HG03439 (cell line): Measurements from ENCODE around the gene SLC36A3.
"Not testable (repeated sequence)": the region's sequence is repeated elsewhere in the genome, so short reads cannot be mapped to it uniquely, and the experiment has no call there.

Experiments used
- ATAC-seq: cut with Tn5 transposase; IDR thresholded peaks from one replicate; pipeline ENCODE4 v1.9.1; 2021; ENCODE audit warnings: mild to moderate bottlenecking, moderate library complexity; ENCODE audit not compliant: unreplicated experiment

The SLC36A3 gene

DNA sequence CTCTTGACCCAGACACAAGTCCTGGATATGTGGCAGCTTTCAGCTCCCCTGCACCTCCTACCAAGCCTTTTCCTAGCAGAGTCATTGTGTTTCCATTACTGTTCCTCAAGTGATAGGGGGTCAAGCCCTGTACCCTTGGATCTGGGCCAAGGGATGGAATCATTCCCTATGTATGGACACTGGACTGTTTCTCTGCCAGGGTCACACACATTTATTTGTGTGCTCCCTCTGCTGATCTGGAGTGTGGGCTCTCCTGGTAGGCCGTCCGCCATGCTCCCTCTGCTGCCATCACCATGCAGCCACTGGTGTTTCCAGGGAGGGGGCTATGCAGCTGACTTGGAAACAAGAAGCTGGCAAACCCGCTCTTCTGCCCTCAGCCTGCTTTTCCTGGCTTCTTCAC lies 41.0 kb downstream of the SLC36A3 start:
- ATAC-seq = no peak

DNA sequence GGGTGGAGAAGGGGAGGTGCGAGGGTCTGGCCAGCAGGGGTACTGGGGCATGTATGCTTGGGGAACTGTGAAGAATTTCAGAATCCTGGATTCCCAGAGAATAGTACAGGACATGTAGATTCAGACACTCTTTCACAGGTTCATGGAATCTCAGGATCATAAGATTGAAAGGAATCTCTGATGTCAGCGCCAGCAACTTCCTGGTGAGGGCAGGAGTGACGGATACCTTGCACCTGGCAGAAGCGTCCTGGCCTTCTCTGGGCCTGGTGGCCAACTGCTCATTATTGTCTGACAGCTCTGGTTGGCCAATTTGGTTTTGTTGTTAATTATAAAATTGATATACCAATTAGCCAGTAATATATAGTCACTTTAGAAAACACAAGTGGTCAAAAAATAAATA lies 43.6 kb downstream of the SLC36A3 start:
- ATAC-seq = no peak

DNA sequence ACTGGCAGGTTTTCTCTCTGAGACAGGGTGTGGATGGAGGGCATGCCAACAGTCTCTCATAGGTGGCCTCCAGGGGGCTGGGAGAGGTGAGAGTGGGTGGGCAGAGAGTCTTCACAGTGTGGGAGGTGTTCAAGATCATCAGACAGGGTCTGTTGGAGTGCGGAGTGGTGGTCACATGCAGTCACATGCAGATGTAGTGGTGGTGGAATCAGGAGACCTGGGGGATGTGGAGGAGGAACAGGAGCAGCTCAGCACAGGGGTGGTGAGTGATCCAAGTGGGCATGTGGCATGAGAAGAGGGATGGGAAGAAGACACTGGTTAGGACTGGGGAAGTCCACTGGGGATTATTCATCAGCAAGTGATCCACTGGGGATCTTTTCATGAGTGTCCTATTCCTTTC lies 44.8 kb downstream of the SLC36A3 start:
- no peak for ATAC-seq

DNA sequence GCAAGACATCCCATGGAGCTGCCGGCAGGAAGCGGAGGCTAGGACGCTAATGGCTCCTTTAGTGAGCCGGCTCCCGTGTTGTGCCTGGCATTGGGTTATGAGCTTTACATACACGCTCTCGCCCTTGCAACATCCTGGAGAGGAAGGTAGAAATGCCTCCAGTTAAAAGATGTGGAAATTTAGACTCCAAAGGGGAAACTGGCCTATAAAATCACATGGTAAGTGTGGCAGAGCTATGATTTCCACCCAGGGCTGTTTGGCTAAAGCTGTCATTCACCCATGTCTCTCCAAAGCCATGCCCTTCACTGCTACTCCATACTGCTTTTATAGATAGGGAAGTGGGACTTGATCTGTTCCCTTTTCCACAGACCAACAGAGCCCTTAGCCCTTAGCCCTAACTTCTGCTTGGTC lies 45.4 kb downstream of the SLC36A3 start:
- no peak for ATAC-seq

DNA sequence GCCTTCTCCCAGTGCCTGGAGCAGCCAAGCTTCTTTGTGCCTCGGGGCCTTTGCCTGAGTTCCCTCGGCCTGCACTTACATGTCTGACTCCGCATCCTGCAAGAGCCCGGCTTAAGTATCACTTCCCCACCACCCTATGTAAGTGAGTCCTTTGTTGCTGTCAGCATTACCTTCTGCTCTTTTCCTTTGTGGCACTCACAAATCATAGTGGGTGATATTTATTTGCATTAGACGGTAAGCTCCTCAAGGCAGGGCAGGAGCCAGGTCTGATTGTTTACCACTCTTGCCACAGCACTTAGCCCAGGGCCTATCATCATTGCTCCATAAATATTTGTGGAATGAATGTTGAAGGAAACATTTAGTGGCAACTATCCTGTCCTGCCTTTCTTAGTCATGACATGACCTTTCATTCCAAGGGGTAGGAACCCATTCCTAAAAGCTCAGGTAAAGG lies 45.8 kb downstream of the SLC36A3 start:
- ATAC-seq = no peak

DNA sequence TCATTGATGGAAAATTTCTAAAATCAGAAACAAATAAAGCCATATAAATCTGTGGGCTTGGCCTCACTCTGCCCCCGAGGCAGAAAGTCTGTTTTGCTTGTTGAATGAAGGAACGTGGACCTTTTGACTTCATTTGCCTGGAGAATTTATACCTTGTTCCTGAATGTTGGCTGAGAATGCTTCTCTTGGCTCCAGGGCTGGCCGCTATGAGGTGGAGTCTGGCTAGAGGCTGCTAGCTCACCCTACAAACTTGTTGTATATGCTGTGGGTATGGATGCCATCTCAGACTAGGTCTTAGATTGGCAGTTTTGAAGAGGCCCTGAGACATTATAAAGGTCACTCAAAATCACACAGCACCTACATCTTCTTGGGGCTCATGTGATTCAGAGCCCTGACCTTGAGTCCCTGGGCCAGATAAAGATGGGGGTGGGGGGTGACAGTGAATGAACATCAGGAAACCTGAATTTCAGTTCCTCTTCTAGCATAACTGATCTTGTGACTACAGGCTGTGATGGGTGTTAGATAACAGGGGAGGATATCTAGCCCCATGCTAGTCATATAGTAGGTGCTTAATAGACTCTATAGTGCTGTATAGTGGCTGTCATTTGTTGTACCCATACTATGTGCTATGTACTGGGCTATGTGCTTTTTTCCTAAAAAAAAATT lies 47.8 kb downstream of the SLC36A3 start:
- ATAC-seq = peak; percentile 38

DNA sequence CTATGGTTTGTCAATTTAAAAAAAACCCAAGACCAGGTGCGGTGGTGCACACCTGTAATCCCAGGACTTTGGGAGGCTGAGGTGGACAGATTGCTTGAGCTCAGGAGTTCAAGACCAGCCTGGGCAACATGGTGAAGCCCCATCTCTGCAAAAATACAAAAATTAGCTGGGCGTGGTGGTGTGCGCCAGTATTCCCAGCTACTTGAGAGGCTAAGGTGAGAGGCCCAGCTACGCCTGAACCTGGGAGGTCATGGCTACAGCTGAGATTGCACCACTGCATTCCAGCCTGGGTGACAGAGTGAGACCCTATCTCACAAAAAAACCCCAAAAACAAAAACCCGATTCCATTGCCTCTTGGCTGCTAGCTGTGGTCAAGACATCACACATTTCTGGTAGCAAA lies 48.6 kb downstream of the SLC36A3 start:
- ATAC-seq = not testable (repeated sequence)

DNA sequence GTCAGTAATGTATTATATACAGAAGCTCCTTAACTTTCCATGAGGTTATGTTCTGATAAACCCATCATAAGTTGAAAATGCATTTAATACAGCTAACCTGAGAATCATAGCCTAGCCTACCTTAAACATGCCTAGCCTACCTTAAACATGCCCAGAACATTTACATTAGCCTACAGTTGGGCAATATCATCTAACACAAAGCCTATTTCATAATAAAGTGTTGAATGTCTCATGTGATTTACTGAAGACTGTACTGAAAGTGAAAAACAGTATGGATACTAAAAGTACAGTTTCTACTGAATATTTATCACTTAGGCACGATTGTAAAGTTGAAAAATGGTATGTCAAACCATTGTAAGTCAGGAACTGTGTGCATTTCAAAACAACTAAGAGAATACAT lies 49.0 kb downstream of the SLC36A3 start:
- ATAC-seq = no peak

DNA sequence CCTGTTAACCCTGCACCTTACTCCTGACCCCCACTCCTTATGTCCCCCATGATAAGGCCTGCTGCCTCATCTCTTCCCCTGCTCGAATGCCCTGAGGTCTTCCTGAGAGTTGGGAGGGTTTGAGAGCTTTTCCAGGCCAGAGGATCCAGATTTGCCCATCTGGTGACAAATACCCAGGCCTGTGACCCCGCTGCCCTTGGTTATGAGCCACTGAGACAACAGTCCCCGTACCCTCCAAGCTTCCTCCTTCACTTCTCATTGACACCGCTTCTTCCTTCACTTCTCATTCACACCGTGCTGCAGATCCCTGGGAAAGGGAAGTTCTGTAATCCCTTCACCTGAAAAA lies 50.0 kb downstream of the SLC36A3 start:
- no peak for ATAC-seq

DNA sequence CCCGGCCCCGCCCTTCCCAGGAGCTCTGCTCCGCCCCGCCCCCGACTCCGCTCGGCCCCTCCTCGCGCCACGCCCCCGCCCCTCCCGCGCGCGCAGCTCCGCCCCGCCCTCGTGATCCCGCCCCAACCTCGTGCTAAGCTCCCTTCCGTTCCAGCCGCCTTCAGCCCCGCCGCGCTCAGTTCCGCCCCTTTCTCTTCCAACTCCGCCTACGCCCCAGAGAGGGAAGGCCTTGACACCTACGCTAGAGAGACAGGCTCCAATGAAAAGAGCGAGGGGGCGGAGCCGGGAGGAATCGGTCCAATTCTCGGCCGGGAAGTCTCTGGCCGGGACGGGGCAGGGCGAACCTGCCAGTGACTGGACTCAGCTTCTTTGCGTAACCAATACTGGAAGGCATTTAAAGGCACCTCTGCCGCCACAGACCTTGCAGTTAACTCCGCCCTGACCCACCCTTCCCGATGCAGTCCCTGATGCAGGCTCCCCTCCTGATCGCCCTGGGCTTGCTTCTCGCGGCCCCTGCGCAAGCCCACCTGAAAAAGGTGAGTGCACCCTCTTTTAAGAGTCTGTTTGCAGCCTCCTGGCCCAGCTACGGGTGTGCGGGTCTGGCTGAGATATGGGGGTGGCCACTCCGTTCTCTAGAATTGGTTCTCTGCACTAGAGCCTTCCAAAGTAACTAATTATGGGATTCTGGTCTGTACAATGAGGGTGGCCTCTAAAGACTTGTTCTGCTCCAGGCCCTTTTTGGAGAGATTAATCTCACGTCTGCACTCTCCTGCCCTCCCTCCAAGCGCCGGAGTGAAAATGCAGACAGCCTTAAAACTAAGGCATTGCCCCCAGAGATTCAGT lies 50.6 kb downstream of the SLC36A3 start, which contains the start of gene GM2A:
TSS of gene GM2A (plus strand) at position 424 of the 843 bp plus-strand sequence. CDS start at position 456, 32 bp downstream.
- ATAC-seq = peak; percentile 83

DNA sequence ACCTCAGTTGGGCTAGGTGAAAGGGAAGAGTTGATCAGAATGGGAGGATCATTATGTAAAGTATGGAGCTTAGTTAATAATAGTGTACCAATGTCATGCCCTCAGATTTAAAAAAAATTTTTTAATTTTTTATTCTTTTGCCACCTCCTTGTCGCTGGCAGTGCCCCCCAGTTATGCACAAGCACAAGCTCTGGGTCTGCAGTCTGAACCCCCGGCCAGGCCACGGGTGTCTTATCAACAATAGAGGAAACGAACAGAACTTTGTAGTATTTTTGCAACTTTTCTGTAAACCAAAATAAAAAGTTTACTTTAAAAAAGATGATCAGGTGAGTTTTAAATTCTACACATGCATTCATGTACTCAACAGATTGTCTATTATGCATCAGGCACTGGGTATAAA lies 51.9 kb downstream of the SLC36A3 start:
- no peak for ATAC-seq

DNA sequence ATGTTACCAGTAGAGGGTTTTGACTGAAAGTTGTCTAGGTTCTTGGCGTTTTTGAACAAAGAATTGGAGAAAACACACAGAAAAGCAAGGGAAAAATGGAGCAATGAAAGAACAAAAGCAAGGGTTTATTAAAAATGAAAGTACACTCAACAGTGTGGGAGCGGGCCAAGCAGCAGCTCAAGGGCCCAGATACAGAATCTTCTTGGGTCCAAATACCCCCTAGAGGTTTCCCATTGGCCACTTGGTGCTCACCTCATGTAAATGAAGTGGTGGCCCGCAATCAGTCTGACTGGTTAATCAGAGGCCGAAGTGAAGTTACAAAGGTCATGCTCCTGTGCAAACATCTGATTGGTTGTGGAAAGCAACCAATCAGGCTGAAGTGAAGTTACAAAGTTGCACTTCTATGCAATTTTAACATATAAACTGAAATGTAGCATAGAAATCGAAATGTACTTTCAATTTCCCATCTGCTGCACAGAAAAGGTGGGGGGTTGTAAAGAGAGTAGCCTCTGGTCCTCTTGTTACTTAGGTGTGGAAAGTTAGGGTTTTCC lies 52.5 kb downstream of the SLC36A3 start:
- ATAC-seq = no peak

DNA sequence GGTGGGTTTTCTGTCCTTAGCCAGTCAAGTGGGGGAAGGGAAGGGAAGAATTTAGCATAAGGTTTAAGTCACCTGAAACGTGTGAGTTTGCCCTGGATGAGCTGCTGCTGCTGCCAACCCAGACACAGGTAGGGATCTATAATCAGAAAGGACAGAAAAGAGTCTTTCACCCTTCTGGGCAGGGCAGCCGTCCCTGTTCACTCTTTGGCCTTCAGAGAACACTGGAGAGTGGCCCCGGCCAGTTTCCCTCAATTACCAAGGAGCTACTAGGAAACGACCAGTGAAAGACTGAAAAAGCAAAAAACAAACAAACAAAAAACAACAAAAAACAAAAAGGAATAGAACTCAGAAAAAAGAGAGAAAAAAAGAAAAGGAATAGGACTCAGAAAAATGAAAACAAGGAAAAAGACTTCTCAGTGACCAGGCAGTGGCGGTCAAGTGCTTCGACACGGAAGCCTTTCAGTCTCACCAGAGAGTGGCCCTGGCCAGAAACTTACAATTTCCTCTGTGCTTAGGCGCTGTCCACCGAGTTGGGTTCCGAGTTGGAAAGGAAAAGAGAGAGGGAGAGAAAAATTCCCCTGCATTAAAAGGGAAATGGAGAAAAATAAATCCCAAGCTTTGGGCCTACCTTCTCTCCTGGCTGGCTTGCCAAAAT lies 53.1 kb downstream of the SLC36A3 start:
- no peak for ATAC-seq

DNA sequence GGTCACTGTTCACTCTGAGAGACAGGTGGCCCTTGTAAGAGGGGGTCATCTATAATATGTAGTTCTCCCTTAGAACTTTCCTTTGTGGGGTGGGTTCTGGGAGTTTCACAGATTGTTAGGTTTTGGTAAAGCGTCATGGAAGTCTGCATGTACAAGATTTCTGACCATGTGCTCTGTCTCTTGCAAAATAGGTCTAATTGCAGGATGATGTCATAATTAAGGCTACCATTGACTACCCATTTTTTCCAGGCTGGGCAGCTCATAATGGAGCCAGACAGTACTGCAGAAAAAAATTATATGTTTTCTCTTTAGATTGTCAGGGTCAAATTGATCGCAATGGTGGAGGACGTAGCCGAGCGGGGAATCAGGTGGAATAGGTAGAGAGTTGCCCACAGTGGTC lies 54.3 kb downstream of the SLC36A3 start:
- no peak for ATAC-seq

DNA sequence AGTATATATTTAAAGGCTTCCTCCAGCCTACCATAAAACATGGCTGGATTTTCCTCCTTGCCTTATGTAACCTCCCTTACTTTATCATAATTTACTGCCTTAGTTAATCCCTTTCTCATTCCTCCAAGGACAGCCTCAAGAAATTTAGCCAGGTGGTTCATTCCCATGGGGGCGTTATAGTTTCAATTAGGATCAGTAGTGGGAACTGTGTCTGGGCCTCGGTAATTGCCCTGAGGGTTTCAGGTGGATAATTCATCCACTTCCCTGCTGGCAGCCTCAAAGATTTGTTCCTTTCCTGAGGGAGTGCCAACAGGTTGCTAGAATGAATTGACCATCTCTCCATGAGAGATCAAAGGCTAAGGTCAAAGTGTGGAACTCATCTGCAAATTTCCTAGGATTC lies 54.9 kb downstream of the SLC36A3 start:
- ATAC-seq = no peak

DNA sequence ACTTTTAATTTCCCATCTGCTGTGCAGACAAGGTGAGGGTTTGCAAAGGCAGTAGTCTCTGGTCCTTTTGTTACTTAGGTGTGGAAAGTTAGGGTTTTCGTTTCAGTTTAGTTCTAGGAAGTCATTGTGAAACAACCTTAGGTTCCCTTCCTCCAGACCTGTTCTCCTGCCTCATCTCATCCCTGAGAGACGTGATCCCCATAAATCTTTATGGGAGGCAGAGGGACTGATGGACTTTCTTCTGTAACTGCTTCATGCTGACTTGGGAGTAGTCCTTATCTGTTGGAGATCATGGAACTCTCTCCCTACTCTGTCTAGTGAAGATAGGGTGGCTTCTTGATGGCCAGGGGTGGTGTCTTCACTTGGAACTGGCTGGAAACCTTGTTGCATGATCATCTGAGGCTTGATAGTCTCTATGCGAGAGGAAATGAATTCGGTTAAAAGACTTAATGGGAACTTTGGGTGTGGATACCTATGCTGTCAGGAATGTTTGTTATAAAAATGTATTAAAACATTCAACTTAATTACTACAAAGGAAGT lies 57.8 kb downstream of the SLC36A3 start:
- no peak for ATAC-seq

DNA sequence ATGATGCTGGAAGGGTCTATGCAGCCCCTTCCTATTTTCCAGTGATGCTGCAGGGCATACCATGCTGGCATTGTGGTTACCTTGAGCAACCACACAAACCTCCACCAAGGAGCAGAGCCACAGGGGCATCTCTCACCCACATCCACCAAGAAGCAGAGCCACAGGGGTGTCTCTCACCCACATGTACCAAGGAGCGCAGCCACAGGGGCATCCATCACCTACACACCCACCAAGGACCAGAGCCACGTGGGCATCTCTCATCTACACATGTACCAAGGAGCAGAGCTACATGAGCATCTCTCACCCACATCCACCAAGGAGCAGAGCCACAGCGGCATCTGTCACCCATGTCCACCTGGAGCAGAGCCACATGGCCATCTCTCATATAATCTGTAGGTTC lies 59.4 kb downstream of the SLC36A3 start:
- no peak for ATAC-seq

DNA sequence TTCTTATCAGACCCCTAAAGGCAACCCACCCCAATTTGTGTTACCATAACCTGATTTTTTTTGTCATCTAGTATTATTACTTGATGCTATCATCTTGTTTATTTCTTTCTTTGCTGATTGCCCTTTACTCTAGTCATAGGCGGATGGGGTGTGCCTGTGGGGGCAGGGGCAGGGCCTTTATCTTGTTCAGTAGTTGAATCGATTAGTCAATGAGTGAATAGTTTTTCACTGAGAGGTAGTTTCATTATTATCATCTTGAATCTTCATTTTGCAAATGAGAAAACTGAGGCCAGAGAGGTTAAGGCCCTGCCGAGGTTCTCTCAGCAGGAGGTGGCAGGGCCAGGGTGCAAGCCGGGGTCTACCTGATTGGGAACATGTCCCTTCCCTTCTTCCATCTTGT lies 60.0 kb downstream of the SLC36A3 start:
- ATAC-seq = no peak

DNA sequence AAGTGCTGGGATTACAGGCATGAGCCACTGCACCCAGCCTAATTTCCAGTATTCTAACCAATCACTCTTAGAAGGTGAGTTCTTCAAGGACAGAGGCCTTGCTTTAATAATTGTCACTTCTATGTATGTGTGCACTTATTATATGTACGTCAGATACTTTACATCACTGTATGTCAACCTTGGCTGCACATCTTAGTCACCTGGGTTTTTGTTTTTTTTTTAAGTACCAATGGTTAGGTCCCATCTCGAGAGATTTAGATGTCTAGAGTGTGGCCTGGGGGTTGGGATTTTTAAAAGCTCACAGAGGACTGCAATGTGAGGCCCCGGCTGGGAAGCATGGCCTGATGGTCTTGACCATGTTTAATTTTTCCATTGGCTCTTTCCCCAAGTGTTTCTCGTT lies 60.4 kb downstream of the SLC36A3 start:
- ATAC-seq = no peak

DNA sequence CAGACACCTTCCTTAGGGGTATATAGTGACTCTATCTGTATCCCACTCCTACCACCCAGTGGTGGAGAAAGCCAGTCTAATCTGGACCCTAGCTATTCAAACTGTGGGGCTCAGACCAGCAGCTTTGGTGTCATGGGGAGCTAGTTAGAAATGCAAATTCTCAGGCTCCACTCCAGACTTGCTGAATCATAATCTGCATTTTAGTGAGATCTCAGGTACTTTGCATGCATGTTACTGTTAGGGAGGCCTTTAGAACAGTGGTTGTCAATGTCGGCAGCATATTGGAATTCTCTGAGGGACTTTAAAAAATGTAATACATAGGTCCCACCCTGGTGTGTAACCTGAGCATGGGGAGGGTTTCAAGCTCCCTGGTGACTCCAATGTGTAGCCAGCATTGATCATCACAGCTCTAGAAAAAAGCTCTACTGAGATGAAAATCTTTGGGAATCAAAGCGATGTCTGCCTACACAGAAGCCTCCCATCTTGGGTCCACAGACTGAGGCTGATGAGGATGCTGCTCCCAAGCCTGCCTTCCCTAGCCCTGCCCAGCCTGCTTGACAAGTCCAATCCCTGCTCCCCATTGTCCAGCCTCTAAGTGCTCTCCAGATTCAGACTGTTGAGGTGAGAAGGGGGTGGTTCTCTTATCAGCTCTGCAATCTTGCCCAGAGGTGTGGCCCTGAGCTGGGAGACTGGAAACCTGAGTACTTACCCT lies 62.5 kb downstream of the SLC36A3 start:
- ATAC-seq = no peak
